ENCODE measurements around the gene ECM1. TPM values are rescaled to one million over a fixed set of nuclear protein-coding genes. Genes with fewer than 3 reads are reported as not detected.
A peak's percentile ranks its signal among the peaks of the same experiment; 100 is the strongest.

ECM1 gene
- total RNA-seq, 1 experiment from 2014 or later, result 10.3 TPM

GRCh38 chr1:150511985-150512660 lies 4.2 kb downstream of the ECM1 start:
- TF ChIP-seq, protein P1, sequence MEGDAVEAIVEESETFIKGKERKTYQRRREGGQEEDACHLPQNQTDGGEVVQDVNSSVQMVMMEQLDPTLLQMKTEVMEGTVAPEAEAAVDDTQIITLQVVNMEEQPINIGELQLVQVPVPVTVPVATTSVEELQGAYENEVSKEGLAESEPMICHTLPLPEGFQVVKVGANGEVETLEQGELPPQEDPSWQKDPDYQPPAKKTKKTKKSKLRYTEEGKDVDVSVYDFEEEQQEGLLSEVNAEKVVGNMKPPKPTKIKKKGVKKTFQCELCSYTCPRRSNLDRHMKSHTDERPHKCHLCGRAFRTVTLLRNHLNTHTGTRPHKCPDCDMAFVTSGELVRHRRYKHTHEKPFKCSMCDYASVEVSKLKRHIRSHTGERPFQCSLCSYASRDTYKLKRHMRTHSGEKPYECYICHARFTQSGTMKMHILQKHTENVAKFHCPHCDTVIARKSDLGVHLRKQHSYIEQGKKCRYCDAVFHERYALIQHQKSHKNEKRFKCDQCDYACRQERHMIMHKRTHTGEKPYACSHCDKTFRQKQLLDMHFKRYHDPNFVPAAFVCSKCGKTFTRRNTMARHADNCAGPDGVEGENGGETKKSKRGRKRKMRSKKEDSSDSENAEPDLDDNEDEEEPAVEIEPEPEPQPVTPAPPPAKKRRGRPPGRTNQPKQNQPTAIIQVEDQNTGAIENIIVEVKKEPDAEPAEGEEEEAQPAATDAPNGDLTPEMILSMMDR (conservative IDR thresholded peaks at IDR 0.05), result no peak
- TF ChIP-seq EZH2 (IDR thresholded peaks at IDR 0.05; ENCODE audit: low read depth), result no peak
- Histone ChIP-seq H3F3A (ENCODE audit: insufficient read depth, low read depth) (peaks cover 9% of the 10 kb centered on the region), H4K20me1 (ENCODE audit: insufficient read depth) (no peaks in the 10 kb centered on the region), H2AFZ (no peak overlapping the region), H3K4me3 (no peak overlapping the region), H3K36me3 (ENCODE audit: low read depth) (no peaks in the 10 kb centered on the region), H3K9me2 (ENCODE audit: insufficient read depth) (no peaks in the 10 kb centered on the region), H3K27me3 (ENCODE audit: insufficient read depth, low read depth) (no peaks in the 10 kb centered on the region), H3K4me1 (replicated peaks; ENCODE audit: insufficient read depth) (peaks cover 32% of the 10 kb centered on the region), H3K9me3 (ENCODE audit: insufficient read depth, low read depth) (no peaks in the 10 kb centered on the region), H3K79me2 (ENCODE audit: low read depth) (no peaks in the 10 kb centered on the region), H3K4me2 (no peak overlapping the region), H3K27ac (no peak overlapping the region)
- intact Hi-C loops (cut with micrococcal nuclease; ENCODE audit: unreplicated experiment), result no loop called here
- ChIA-PET POLR2A (ENCODE audit: unreplicated experiment) (no interaction called here), CTCF (no interaction called here)
- BruUV-seq (replicated peaks), result no TSS peak
- DNase-seq, result no peak

- no peak overlapping the region for H3K27ac ChIP-seq
- TF ChIP-seq EZH2 (IDR thresholded peaks at IDR 0.05; ENCODE audit: low read depth), result no peak
- TF ChIP-seq, protein P1 (conservative IDR thresholded peaks at IDR 0.05), result no peak
- no peaks in the 10 kb centered on the region for H3K36me3 ChIP-seq (ENCODE audit: low read depth)
- H3F3A ChIP-seq (ENCODE audit: insufficient read depth, low read depth), result peaks cover 9% of the 10 kb centered on the region
- no peaks in the 10 kb centered on the region for H3K79me2 ChIP-seq (ENCODE audit: low read depth)
- H3K4me3 ChIP-seq, result no peak overlapping the region
- ChIA-PET POLR2A (ENCODE audit: unreplicated experiment) (interaction anchor here (1.0 kb wide), 1 partner anchor 494 kb away, joined by 4 read pairs; the partner anchor contains the start of gene MINDY1), CTCF (interaction anchor here (0.5 to 1.0 kb wide), 2 partner anchors 20 to 443 kb away, joined by 4 to 7 read pairs; no protein-coding TSS in a partner anchor)
- intact Hi-C loops (cut with micrococcal nuclease; ENCODE audit: unreplicated experiment), result no loop called here
- H3K27me3 ChIP-seq (ENCODE audit: insufficient read depth, low read depth), result no peaks in the 10 kb centered on the region
- H4K20me1 ChIP-seq (ENCODE audit: insufficient read depth), result no peaks in the 10 kb centered on the region
- DNase-seq, result no peak
- no peak overlapping the region for H2AFZ ChIP-seq
- 0 out of 2 replicates have a peak overlapping the region, but pooled peaks have one; percentile 40 for H3K4me2 ChIP-seq
- H3K9me3 ChIP-seq (ENCODE audit: insufficient read depth, low read depth), result no peaks in the 10 kb centered on the region
- BruUV-seq (replicated peaks), result no TSS peak
- H3K9me2 ChIP-seq (ENCODE audit: insufficient read depth), result no peaks in the 10 kb centered on the region
- peaks cover 27% of the 10 kb centered on the region for H3K4me1 ChIP-seq (replicated peaks; ENCODE audit: insufficient read depth)
Measured at GRCh38 chr1:150512846-150513245, 4.9 kb downstream of the ECM1 start.

DNA sequence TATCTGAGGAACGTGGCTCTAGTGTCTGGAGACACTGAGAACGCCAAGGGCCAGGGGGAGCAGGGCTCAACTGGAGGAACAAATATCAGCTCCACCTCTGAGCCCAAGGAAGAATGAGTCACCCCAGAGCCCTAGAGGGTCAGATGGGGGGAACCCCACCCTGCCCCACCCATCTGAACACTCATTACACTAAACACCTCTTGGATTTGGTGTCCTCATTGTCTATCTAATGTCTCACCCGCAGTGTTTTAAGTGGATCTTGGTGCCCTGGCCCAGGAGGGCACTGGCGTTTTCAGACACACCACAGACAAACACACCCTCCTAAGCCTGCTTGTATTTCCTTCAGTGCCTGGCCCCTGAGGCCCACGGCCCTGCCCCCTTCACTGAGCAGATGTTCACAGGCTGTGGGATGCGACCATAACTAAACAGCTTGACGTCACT lies 5.5 kb downstream of the ECM1 start:
- CTCF ChIA-PET, result interaction anchor here (0.5 to 1.0 kb wide), 2 partner anchors 19 to 442 kb away, joined by 4 to 7 read pairs; no protein-coding TSS in a partner anchor
- Histone ChIP-seq H3K4me3 (no peak overlapping the region), H3K36me3 (ENCODE audit: low read depth) (no peaks in the 10 kb centered on the region), H3K9me3 (ENCODE audit: insufficient read depth, low read depth) (no peaks in the 10 kb centered on the region), H3K4me1 (replicated peaks; ENCODE audit: insufficient read depth) (peaks cover 22% of the 10 kb centered on the region), H4K20me1 (ENCODE audit: insufficient read depth) (no peaks in the 10 kb centered on the region), H3K27ac (no peak overlapping the region), H3K9me2 (ENCODE audit: insufficient read depth) (no peaks in the 10 kb centered on the region), H3K4me2 (peak overlapping the region; percentile 40), H3K79me2 (ENCODE audit: low read depth) (no peaks in the 10 kb centered on the region), H2AFZ (no peak overlapping the region), H3F3A (ENCODE audit: insufficient read depth, low read depth) (peaks cover 9% of the 10 kb centered on the region), H3K27me3 (ENCODE audit: insufficient read depth, low read depth) (no peaks in the 10 kb centered on the region)
- TF ChIP-seq EZH2 (IDR thresholded peaks at IDR 0.05; ENCODE audit: low read depth), result no peak
- TF ChIP-seq, protein P1 (conservative IDR thresholded peaks at IDR 0.05), result no peak
- POLR2A ChIA-PET (ENCODE audit: unreplicated experiment), result interaction anchor here (1.0 kb wide), 1 partner anchor 493 kb away, joined by 4 read pairs; the partner anchor contains the start of gene MINDY1
- no TSS peak for BruUV-seq (replicated peaks)
- DNase-seq, result no peak
- intact Hi-C loops (cut with micrococcal nuclease; ENCODE audit: unreplicated experiment), result no loop called here
